ENCODE data around the gene PHF20. TPM values are rescaled to one million over a fixed set of nuclear protein-coding genes. Genes with fewer than 3 reads are reported as not detected.
"Not testable (repeated sequence)": the region's sequence is repeated elsewhere in the genome, so short reads cannot be mapped to it uniquely, and the experiment has no call there.

The PHF20 gene
- total RNA-seq, 2 donors from 2014 or later = 60.4 to 88.6 TPM

DNA sequence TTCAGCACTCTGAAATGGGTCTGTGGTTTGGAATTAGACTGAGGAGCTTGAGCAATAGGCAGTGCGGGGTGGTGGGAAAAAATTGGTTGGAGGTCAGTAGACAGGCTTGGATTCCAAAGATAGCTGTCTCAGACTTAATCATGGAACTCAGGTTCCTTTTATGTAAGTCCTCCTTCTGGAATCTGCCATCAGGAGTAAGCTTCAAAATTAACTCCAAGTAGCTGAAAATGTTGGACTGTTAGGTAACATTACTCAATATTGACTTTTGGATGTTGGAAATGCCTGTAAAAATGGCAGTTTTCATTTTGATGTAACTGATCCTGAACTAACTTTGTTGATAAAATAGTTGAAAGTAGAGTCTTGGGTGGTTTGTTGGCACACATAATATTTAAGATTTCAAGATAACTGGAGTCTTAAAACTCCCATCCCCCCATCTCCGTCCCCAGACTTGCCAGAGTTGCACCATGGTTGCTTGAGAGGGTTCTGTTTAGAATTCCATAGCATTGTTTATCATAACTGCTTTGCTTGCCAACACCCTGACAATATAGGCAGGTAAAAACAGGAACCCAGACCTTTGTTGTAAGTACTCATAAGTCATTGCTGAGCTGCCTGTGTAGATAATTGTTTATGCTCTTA, 83.0 kb downstream of the PHF20 start:
- Mint-ChIP-seq H3K9me3 (no peaks in the 10 kb centered on the region), H3K4me1 (ENCODE audit: low read depth in 2 of 2) (peaks cover 10 to 22% of the 10 kb centered on the region in 2 donors), H3K27ac (no peak overlapping the region), H3K36me3 (peaks cover 5% of the 10 kb centered on the region), H3K27me3 (no peaks in the 10 kb centered on the region), H3K4me3 (no peak overlapping the region)
- DNase-seq (ENCODE audit: low spot score) = no peak
- no peak for ATAC-seq

DNA sequence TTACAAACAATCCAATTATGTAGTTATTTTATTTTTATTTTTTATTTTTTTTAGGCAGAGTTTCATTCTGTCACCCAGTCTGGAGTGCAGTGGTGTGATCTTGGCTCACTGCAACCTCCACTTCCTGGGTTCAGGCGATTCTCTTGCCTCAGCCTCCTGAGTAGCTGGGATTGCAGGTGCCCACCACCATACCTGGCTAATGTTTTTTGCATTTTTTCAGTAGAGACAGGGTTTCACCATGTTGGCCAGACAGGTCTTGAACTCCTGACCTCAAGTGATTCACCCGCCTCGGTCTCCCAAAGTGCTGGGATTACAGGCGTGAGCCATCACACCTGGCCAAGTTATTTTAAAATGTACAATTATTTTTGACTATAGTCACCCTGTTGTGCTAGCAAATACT, 83.8 kb downstream of the PHF20 start:
- not testable (repeated sequence) for H3K4me3 Mint-ChIP-seq; DNase-seq (ENCODE audit: low spot score); ATAC-seq; H3K36me3 Mint-ChIP-seq; H3K27me3 Mint-ChIP-seq; H3K27ac Mint-ChIP-seq; H3K9me3 Mint-ChIP-seq
- peaks cover 10 to 21% of the 10 kb centered on the region in 2 donors for H3K4me1 Mint-ChIP-seq (ENCODE audit: low read depth in 2 of 2)

DNA sequence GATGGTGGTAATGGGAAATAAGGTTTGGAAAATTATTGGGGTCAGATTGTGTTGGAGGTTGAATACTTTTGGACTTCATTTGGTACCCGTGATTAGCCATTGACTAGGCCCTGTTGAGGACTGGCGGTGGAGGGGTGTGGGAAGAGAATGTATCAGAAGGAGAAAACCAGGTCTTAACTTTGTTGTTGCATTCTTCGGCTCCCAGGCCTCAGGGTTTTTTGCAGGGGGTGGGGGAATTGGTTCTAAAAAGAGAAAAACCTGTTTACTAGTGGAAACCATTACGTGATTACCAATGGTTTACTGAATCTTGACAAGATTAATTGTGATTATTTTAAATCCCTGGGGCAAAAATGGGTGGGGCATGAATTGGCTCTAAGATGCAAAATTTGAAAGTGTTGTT, 85.1 kb downstream of the PHF20 start:
- Mint-ChIP-seq H3K9me3 (no peaks in the 10 kb centered on the region), H3K27ac (peak overlapping the region in 1 of 2 donors; percentile 6), H3K4me3 (no peak overlapping the region), H3K4me1 (ENCODE audit: low read depth in 2 of 2) (peaks cover 10 to 18% of the 10 kb centered on the region in 2 donors), H3K36me3 (peaks cover 5% of the 10 kb centered on the region), H3K27me3 (no peaks in the 10 kb centered on the region)
- ATAC-seq (no peak), DNase-seq (ENCODE audit: low spot score) (no peak)

DNA sequence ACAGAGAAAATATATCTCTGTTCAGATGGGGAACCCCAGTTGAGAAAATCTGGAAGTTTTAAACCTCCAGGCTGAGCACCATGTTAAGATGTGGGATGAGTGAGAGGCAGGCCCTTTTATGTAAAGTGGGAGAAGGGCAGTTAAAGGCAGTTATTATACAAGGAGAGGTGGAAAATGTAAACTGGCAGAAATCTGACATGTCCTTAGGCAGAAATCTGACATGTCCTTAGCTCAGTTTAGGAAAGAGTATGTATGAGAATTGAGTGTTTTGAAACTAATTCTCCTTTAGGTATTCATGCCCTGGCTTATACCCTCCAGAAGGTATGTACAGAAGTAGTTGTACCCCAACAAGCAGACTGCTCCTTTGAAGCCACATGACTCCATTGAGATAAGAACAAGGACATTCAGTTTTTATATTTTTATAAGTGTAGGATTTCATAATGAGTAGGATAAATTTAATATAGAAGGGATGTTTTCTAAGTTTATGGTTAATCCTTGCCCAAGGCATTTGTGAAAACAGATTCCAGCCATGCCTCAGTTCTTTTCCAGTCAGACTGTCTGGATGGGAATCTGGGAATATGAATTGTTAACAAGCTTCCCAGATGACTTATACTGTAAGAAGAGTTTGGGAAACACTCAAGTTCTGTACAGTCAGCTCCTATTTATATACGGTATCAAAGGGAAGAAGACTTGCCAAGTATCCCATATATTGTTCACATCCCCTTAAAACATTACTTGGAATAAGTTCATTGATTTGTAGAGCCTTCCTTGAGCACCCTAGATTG, 94.8 kb downstream of the PHF20 start:
- peaks cover 4% of the 10 kb centered on the region for H3K36me3 Mint-ChIP-seq
- no peak for DNase-seq (ENCODE audit: low spot score)
- no peak for ATAC-seq
- peak overlapping the region in 1 of 2 donors; percentile 26 for H3K27ac Mint-ChIP-seq
- H3K4me1 Mint-ChIP-seq (ENCODE audit: low read depth in 2 of 2) = peaks cover 9 to 10% of the 10 kb centered on the region in 2 donors
- no peak overlapping the region for H3K4me3 Mint-ChIP-seq
- H3K27me3 Mint-ChIP-seq = no peaks in the 10 kb centered on the region
- H3K9me3 Mint-ChIP-seq = no peaks in the 10 kb centered on the region

DNA sequence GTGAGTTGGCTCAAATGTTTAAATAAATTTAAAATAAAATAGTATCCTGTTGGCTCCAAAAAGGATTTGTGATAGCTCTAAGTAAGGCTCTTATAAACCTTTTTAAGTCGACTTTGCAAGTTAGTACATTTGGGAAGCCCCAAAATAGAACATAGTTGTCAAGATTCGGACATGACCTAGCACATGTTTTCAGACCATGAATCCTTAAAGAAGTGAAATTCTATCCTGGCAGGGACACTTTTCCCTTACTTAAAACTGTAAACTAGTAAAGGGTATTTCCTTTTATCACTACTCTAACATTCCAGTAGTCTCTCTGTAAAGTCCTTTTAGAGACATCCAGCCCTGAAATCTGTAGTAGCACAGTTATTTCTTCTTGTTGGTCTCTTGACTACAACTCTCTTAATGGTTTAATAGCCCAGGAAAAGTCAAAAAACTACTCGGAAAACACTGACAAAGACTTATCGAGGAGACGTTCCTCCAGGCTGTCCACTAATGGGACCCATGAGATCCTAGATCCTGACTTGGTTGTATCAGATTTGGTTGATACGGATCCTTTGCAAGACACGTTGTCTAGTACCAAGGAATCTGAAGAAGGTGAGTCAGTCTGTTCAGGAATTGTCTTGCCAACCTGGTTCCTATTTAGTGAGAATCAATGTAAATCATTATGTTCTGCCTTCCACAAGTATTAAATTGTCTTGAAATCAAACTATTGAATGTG, 98.9 kb downstream of the PHF20 start:
- no peak overlapping the region for H3K4me3 Mint-ChIP-seq
- ATAC-seq = no peak
- H3K36me3 Mint-ChIP-seq = peaks cover 4% of the 10 kb centered on the region
- no peaks in the 10 kb centered on the region for H3K9me3 Mint-ChIP-seq
- no peak for DNase-seq (ENCODE audit: low spot score)
- peak overlapping the region in 1 of 2 donors; percentile 16 for H3K27ac Mint-ChIP-seq
- H3K4me1 Mint-ChIP-seq (ENCODE audit: low read depth in 2 of 2) = peaks cover 9 to 15% of the 10 kb centered on the region in 2 donors
- no peaks in the 10 kb centered on the region for H3K27me3 Mint-ChIP-seq

DNA sequence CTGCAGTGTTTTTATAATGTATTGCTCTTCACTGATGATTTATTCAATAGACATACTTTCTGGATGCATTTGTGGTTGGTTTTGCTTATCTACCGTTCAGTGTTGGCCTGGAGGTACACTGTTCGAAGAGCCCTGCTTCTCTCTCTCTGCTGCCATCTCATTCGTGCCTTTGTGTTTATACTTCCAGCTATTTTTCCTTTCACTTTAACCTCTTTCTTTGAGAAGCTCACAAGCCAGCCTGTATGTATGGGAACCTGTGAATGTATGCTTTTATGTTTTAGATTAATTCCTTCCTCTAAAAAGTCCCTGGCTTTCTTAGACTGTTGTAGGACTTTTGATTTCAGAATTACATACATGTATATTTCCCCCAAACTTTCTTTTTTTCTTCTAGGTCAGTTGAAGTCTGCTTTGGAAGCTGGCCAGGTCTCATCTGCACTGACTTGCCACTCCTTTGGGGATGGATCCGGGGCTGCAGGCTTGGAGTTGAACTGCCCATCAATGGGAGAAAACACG, 99.5 kb downstream of the PHF20 start:
- ATAC-seq (no peak), DNase-seq (ENCODE audit: low spot score) (no peak)
- Mint-ChIP-seq H3K4me1 (ENCODE audit: low read depth in 2 of 2) (peaks cover 7 to 15% of the 10 kb centered on the region in 2 donors), H3K27ac (peak overlapping the region; percentile 4 to 16), H3K36me3 (peaks cover 4% of the 10 kb centered on the region), H3K4me3 (no peak overlapping the region), H3K27me3 (no peaks in the 10 kb centered on the region), H3K9me3 (no peaks in the 10 kb centered on the region)

DNA sequence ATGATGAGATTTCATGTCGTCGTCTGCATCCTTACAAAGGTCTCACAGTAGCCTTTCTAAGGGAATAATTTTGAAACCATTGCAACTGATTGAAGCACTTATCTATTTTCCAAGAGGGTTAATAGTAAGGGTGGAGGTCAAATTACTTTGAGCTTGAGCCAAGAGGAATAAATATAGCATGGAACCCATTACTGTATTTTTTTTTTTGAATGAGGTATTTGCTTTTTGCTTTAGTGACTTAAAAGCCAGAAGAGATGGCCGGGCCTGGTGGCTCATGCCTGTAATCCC, 104.2 kb downstream of the PHF20 start:
- Mint-ChIP-seq H3K36me3 (peaks cover 4% of the 10 kb centered on the region), H3K4me1 (ENCODE audit: low read depth in 2 of 2) (peaks cover 6 to 10% of the 10 kb centered on the region in 2 donors), H3K4me3 (no peak overlapping the region), H3K27ac (peak overlapping the region in 1 of 2 donors; percentile 71), H3K27me3 (no peaks in the 10 kb centered on the region), H3K9me3 (no peaks in the 10 kb centered on the region)
- ATAC-seq (no peak), DNase-seq (ENCODE audit: low spot score) (no peak)

DNA sequence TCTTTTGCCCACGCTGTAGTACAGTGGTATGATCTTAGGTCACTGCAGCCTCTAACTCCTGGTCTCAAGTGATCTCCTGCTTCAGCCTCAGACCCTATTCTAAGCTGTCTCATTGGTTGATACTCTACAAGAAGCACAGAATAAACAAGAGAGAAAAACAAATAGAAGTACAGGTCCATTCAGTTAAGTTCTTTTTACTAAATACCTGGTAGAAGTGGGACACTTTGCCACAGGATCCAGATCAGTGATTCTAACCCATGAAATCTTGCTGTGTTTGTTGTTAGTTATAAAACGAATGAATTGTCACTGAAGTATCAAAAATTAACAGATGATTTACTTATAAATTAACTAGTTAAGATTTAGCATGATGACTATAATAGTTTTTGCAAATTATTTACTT, 105.8 kb downstream of the PHF20 start:
- Mint-ChIP-seq H3K27me3 (no peaks in the 10 kb centered on the region), H3K4me3 (no peak overlapping the region), H3K4me1 (ENCODE audit: low read depth in 2 of 2) (peaks cover 3 to 5% of the 10 kb centered on the region in 2 donors), H3K9me3 (no peaks in the 10 kb centered on the region), H3K36me3 (peaks cover 4% of the 10 kb centered on the region), H3K27ac (no peak overlapping the region)
- ATAC-seq (no peak), DNase-seq (ENCODE audit: low spot score) (no peak)

DNA sequence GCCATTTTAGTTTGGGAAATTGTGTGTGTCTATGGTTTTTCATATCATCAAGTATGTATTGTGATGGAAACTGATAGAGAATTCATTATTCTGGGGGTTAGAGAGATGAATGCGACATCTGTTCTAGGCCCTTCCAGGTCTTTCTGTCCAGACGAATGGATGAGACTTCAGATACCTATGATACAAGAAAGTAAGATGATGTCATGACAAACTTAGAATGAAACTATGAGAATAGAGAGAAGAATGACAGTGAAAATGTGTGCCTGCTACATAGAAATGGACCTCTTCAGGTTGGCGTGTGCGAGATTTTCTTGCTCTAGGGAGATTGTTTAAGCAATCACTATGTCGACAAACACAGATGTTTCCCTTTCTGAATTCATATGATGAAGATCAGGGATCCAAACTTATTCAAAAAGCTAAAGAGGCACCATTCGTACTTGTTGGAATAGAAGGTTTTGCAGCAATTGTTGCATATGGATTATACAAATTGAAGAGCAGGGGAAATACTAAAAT, 106.4 kb downstream of the PHF20 start:
- no peaks in the 10 kb centered on the region for H3K9me3 Mint-ChIP-seq
- H3K4me1 Mint-ChIP-seq (ENCODE audit: low read depth in 2 of 2) = peaks cover 3 to 5% of the 10 kb centered on the region in 2 donors
- H3K4me3 Mint-ChIP-seq = no peak overlapping the region
- no peak overlapping the region for H3K27ac Mint-ChIP-seq
- DNase-seq (ENCODE audit: low spot score) = no peak
- ATAC-seq = no peak
- peaks cover 4% of the 10 kb centered on the region for H3K36me3 Mint-ChIP-seq
- H3K27me3 Mint-ChIP-seq = no peaks in the 10 kb centered on the region

DNA sequence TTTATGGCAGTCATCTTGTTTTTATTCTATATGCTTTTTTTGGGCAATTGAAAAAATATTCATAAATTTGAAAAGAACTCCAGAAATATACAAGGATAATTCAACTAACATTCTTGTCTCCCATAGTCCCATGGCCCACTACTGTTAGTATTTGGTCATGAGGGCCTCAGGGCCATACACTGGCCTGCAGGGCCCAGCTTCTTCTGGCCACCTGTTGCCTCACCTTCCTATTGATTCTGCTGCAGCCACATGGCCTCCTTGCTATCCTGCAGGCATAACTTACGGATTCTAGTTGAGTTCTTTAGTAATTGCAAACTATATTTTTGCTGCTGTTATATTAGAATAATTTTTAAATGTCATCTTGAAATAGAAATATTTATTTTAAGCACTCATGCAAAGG, 109.9 kb downstream of the PHF20 start:
- DNase-seq (ENCODE audit: low spot score) (no peak), ATAC-seq (no peak)
- Mint-ChIP-seq H3K27ac (no peak overlapping the region), H3K4me3 (no peak overlapping the region), H3K9me3 (no peaks in the 10 kb centered on the region), H3K27me3 (no peaks in the 10 kb centered on the region), H3K4me1 (ENCODE audit: low read depth in 2 of 2) (peaks cover 7 to 13% of the 10 kb centered on the region in 2 donors), H3K36me3 (no peaks in the 10 kb centered on the region)

DNA sequence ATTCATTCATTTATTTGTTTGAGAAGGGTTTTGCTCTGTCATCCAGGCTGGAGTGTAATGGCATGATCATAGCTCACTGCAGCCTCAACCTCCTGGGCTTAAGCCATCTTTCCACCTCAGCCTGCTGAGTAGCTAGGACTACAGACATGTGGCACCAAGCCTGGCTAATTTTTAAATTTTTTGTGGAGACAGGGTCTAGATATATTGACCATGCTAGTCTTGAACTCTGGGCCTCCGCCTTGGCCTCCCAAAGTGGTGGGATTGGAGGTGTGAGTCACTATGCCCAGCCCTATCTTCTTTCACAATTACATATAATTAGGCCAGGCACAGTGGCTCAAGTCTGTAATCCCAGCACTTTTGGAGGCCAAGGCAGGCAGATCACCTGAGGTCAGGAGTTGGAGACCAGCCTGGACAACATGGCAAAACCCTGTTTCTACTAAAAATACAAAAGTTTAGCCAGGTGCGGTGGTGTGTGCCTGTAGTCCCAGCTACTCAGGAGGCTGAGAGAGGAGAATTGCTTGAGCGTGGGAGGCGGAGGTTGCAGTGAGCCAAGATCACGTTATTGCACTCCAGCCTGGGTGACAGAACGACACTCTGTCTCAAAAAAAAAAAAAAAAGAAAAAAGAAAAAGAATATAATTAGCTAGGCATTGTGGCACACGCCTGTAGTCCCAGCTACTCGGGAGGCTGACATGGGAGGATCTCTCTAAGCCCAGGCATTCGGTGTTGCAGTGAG, 110.8 kb downstream of the PHF20 start:
- H3K27me3 Mint-ChIP-seq; H3K27ac Mint-ChIP-seq; DNase-seq (ENCODE audit: low spot score); H3K9me3 Mint-ChIP-seq; ATAC-seq; H3K36me3 Mint-ChIP-seq; H3K4me3 Mint-ChIP-seq: not testable (repeated sequence)
- H3K4me1 Mint-ChIP-seq (ENCODE audit: low read depth in 2 of 2) = peaks cover 7 to 12% of the 10 kb centered on the region in 2 donors

DNA sequence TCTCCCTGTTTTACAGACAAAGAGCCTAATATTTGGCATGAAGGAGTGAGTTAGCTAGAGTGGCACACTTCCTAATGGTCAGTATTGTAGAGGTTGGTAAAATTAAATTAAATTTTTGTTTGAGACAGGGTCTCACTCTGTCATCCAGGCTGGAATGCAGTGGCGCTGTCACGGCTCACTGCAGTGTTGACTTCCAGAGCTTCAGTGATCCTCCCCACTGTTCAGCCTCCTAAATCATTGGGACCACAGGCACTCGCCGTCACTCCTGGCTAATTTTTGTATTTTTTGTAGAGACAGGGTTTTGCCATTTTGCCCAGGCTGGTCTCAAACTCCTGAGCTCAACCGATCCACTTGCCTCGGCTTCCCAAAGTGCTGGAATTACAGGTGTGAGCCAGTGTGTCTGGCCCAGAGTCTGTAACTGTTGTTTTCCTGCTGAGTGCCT, 111.5 kb downstream of the PHF20 start:
- H3K4me3 Mint-ChIP-seq = no peak overlapping the region
- no peak for ATAC-seq
- H3K27ac Mint-ChIP-seq = no peak overlapping the region
- no peaks in the 10 kb centered on the region for H3K36me3 Mint-ChIP-seq
- no peaks in the 10 kb centered on the region for H3K27me3 Mint-ChIP-seq
- peaks cover 7 to 11% of the 10 kb centered on the region in 2 donors for H3K4me1 Mint-ChIP-seq (ENCODE audit: low read depth in 2 of 2)
- no peaks in the 10 kb centered on the region for H3K9me3 Mint-ChIP-seq
- no peak for DNase-seq (ENCODE audit: low spot score)

DNA sequence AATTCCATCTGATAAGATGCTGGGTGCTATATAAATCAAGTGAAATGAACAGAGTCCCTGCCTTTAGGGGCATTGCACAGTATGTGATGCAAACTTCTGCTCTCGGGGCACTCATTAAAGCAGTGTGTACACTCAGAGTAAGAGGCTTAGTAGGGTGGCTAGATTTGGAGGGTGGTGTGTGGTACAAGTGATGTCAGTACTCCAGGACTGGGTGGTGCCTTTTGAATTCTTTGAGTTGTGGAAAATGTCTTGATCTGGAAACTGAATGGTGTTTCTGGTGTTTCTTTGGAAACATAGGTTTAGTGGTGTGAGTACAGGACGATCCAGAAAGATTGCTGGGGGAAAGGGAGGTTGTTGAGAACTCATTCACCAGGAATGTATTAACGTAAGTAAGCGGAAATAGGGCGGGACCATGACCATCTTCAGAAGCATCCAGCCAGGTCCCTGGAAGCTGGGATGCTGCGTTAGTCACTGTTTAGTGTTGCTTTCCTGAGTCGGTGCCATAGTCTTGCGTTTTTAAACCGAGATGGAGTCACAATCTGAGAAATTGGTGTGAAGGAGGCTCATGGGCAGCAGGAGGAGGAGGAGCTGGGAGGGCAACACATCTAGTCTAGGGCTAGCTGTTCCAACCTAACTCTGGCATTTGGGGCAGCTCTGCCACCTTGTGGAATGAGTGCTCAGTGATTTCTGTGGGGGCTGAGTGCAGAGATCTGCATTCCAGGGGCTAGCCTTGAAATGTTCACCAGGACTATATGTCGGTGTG, 112.1 kb downstream of the PHF20 start:
- no peaks in the 10 kb centered on the region for H3K36me3 Mint-ChIP-seq
- ATAC-seq (peak; percentile 72 to 75), DNase-seq (ENCODE audit: low spot score) (peak; percentile 64)
- no peaks in the 10 kb centered on the region for H3K9me3 Mint-ChIP-seq
- H3K27ac Mint-ChIP-seq = no peak overlapping the region
- H3K4me3 Mint-ChIP-seq = no peak overlapping the region
- H3K27me3 Mint-ChIP-seq = no peaks in the 10 kb centered on the region
- peaks cover 7 to 11% of the 10 kb centered on the region in 2 donors for H3K4me1 Mint-ChIP-seq (ENCODE audit: low read depth in 2 of 2)

Data from natural killer cell treated with Interleukin-12 subunit alpha and Interleukin-12 subunit beta and Interleukin-15 and Interleukin-18, amount 100 ng/mL, for 72 hours (primary cell).